ENCODE measurements around the gene CTSA. TPM values are rescaled to one million over a fixed set of nuclear protein-coding genes. Genes with fewer than 3 reads are reported as not detected.

Gene CTSA
- total and polyA plus RNA-seq, 8 donors: 68.7 to 268 (median 73.5) TPM

DNA sequence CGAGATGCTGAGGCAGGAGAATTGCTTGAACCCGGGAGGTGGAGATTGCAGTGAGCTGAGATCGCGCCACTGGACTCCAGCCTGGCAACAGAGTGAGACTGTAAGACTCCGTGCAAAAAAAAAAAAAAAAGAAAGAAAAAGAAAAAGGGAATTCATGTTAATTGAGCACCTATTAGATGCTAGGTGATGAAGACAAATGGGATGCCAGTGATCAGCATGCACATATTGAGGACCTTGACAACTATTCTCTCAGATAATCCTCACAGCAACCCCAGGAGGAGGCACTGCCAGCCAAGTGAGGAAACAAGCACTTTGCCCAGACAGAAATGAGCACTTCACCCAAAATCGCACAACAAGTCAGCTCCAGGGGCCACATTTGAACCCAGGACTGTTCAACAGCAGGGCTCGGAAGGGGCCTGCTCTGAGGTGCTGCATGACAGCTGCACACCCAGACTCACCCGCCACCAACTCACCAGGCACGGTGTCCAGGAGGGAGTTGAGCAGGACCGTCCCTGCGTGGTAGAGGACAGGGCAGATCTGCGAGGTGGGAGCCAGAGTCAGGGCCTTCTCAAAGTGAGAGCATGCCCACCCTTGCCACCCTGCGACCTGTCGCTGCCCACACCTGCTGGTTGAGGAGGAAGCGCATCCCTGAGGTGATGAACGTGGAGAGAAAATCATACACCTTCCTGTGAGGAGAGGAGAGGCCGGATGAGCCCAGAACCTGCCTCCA lies 16.2 kb downstream of the CTSA start:
- H3K4me1 ChIP-seq: peaks cover 2 to 27% of the 10 kb centered on the region in 2 donors
- no peak overlapping the region for H3K4me3 ChIP-seq
- H3K27me3 ChIP-seq: peaks cover 0 to 10% of the 10 kb centered on the region in 2 donors
- TF ChIP-seq, protein P1, sequence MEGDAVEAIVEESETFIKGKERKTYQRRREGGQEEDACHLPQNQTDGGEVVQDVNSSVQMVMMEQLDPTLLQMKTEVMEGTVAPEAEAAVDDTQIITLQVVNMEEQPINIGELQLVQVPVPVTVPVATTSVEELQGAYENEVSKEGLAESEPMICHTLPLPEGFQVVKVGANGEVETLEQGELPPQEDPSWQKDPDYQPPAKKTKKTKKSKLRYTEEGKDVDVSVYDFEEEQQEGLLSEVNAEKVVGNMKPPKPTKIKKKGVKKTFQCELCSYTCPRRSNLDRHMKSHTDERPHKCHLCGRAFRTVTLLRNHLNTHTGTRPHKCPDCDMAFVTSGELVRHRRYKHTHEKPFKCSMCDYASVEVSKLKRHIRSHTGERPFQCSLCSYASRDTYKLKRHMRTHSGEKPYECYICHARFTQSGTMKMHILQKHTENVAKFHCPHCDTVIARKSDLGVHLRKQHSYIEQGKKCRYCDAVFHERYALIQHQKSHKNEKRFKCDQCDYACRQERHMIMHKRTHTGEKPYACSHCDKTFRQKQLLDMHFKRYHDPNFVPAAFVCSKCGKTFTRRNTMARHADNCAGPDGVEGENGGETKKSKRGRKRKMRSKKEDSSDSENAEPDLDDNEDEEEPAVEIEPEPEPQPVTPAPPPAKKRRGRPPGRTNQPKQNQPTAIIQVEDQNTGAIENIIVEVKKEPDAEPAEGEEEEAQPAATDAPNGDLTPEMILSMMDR (IDR thresholded peaks at IDR 0.05): no peak
- intact Hi-C loops (cut with DNase I): no loop called here
- peaks cover 0 to 10% of the 10 kb centered on the region in 2 donors for H3K36me3 ChIP-seq
- no peaks in the 10 kb centered on the region for H3K9me3 ChIP-seq
- ATAC-seq (no peak), DNase-seq (peak in 1 of 4 donors; percentile 70)
- no peak overlapping the region for H3K27ac ChIP-seq

DNA sequence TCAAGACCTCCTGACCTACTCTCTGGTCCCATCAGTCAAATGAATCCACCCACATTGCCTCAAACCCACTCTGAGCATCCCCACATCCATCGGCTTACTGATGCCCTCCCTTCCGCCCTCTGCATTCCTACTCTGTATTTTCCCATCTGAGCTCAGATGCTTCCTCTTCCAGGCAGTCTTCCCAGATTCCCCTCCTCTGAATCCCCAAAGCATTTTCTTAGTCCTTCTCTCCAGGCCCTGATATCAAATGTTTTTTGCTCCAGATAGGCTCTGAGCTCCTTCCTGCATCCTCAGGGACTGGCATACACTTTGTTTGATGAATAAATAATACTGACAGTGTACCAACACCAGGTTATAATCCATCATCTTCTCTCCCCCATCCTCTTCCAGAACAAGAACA lies 16.9 kb downstream of the CTSA start:
- peaks cover 0 to 8% of the 10 kb centered on the region in 2 donors for H3K36me3 ChIP-seq
- no peak overlapping the region for H3K27ac ChIP-seq
- no peaks in the 10 kb centered on the region for H3K9me3 ChIP-seq
- DNase-seq (no peak), ATAC-seq (no peak)
- TF ChIP-seq, protein P1 (IDR thresholded peaks at IDR 0.05): no peak
- peaks cover 6 to 34% of the 10 kb centered on the region in 2 donors for H3K4me1 ChIP-seq
- peaks cover 0 to 17% of the 10 kb centered on the region in 2 donors for H3K27me3 ChIP-seq
- intact Hi-C loops (cut with DNase I): no loop called here
- H3K4me3 ChIP-seq: no peak overlapping the region

DNA sequence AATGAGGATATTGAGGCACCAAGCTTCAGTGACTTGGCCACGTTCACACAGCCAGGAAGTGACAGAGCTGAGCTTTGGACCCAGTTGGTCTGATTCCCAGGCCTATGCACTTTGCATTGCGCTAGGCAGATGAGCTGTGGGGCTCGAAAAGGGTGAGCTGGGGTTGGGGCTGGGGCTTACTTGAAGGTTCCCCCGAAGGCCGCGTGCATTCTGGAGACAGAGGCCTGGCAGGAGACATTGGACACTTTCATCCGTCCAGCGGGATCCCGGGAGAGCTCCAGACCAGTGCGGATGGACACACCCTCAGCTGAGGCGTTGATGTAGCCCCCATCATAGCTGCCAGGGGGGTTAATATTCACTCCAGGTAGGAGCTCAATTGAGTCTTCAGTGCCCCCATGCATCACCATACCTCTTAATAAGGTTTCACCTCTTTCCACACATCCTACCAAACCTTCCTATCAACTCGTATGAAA lies 18.2 kb downstream of the CTSA start:
- Histone ChIP-seq H3K27me3 (peaks cover 0 to 26% of the 10 kb centered on the region in 2 donors), H3K4me3 (peak overlapping the region in 1 of 2 donors; percentile 50), H3K27ac (peak overlapping the region in 1 of 2 donors; percentile 51), H3K36me3 (peaks cover 0 to 8% of the 10 kb centered on the region in 2 donors), H3K4me1 (peaks cover 6 to 47% of the 10 kb centered on the region in 2 donors), H3K9me3 (no peaks in the 10 kb centered on the region)
- intact Hi-C loops (cut with DNase I): no loop called here
- TF ChIP-seq, protein P1 (IDR thresholded peaks at IDR 0.05): no peak
- ATAC-seq (no peak), DNase-seq (peak in 1 of 4 donors; percentile 61)

DNA sequence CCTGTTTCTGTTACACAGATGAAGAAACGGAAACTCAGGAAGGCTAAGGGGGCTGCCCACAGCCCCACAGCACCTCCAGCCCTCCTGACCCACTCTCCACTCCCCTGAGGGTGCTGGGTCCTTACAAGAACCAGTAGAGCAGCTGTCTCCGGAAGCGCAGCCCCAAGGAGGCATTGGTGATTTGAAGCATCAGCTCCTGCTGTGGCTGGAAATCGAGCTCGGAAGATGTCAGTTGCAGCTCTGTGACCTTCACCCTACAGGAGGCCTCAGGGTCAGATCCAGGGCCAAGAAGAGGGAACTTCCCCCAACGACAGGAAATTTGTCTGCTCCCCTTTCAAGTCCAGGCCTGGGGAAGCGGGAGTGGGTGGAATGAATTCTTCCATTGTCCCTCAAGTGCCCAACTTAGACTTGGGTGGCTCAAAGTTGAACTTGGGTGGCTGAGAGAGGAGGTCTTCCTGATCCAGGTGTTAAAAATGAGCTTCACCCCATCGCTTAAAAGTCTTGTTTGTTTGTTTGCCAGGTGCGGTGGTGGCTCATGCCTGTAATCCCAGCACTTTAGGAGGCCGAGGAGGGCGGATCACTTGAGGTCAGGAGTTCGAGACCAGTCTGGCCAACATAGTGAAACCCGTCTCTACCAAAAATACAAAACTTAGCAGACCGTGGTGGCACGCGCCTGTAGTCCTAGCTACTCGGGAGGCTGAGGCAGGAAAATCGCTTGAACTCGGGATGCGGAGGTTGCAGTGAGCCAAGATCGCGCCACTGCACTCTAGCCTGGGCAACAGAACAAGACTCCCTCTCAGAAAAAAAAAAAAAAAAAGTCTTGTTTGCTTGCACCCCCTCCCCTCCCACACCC lies 18.9 kb downstream of the CTSA start:
- TF ChIP-seq, protein P1 (IDR thresholded peaks at IDR 0.05): no peak
- peaks cover 6 to 53% of the 10 kb centered on the region in 2 donors for H3K4me1 ChIP-seq
- no peak for ATAC-seq
- peak in 1 of 4 donors; percentile 39 for DNase-seq
- peaks cover 0 to under 1% of the 10 kb centered on the region in 2 donors for H3K36me3 ChIP-seq
- H3K27ac ChIP-seq: peak overlapping the region in 1 of 2 donors; percentile 51
- peak overlapping the region in 1 of 2 donors; percentile 50 for H3K4me3 ChIP-seq
- intact Hi-C loops (cut with DNase I): no loop called here
- peaks cover 0 to 26% of the 10 kb centered on the region in 2 donors for H3K27me3 ChIP-seq
- no peaks in the 10 kb centered on the region for H3K9me3 ChIP-seq
